Tibial artery (tissue), 4 donors: ENCODE data around the gene MYH15.

Experiments used
- DNase-seq, 2 donors: peaks; one replicate each; pipeline ENCODE4 v3.0.0-alpha.2; 2019
- H3K27ac ChIP-seq, 2 donors: fragments of 200-600 bp; sonication (generic) in 1 of 2; 1 replicate in 1 of 2; 2 replicates in 1 of 2; pipeline ENCODE4 v1.5.1; 2018 to 2019; ENCODE audit warnings: mild to moderate bottlenecking in 1 of 2
- H3K27me3 ChIP-seq, 2 donors: fragments of 200-600 bp; sonication (generic) in 1 of 2; one replicate each; pipeline versions ENCODE4 v1.5.1 to v1.6.0; 2016 to 2019
- H3K36me3 ChIP-seq, 3 donors: fragments of 200-600 bp; sonication (generic) in 2 of 3; one replicate each; pipeline ENCODE4 v1.5.1; 2016 to 2019; ENCODE audit warnings: mild to moderate bottlenecking in 2 of 3
- H3K4me1 ChIP-seq, 4 donors: fragments of 200-600 bp; sonication (generic) in 2 of 4; 1 replicate in 3 of 4; 2 replicates in 1 of 4; pipeline ENCODE4 v1.5.1; 2016 to 2019
- H3K4me3 ChIP-seq, 2 donors: fragments of 200-600 bp; sonication (generic) in 1 of 2; 1 replicate in 1 of 2; 2 replicates in 1 of 2; pipeline ENCODE4 v1.5.1; 2018 to 2019; ENCODE audit warnings: mild to moderate bottlenecking in 2 of 2
- H3K9me3 ChIP-seq, 3 donors: fragments of 200-600 bp; sonication (generic) in 1 of 3; one replicate each; pipeline ENCODE4 v1.5.1; 2016 to 2019
- CTCF ChIP-seq, 2 experiments: fragments of 200-600 bp in 1 of 2; fragments of 450-650 bp in 1 of 2; IDR thresholded peaks; one replicate each; pipeline ENCODE4 v1.5.1; 2017 to 2019; ENCODE audit warnings: antibody characterized with exemption in 2 of 2, mild to moderate bottlenecking in 1 of 2, moderate library complexity in 1 of 2
- intact Hi-C: fragments of 100-400 bp; cut with DNase I; formaldehyde crosslinking; loops from one replicate; pipeline ENCODE4 v1.15.0; 2023; ENCODE audit warnings: low total_unique reads

MYH15 gene

GRCh38 chr3:108448593-108448992, 61.8 kb downstream of the MYH15 start:
- H3K27me3 ChIP-seq = no peaks in the 10 kb centered on the region
- H3K36me3 ChIP-seq = no peaks in the 10 kb centered on the region
- DNase-seq = no peak
- intact Hi-C loops = no loop called here
- no peak for TF ChIP-seq CTCF (IDR thresholded peaks at IDR 0.05)
- H3K4me1 ChIP-seq = no peaks in the 10 kb centered on the region
- no peak overlapping the region for H3K27ac ChIP-seq
- H3K4me3 ChIP-seq = no peak overlapping the region
- H3K9me3 ChIP-seq = peaks cover 0 to 27% (median 15%) of the 10 kb centered on the region in 3 donors

GRCh38 chr3:108447096-108447847, 63.1 kb downstream of the MYH15 start:
- TF ChIP-seq CTCF (IDR thresholded peaks at IDR 0.05) = no peak
- no peak overlapping the region for H3K27ac ChIP-seq
- intact Hi-C loops = no loop called here
- no peaks in the 10 kb centered on the region for H3K27me3 ChIP-seq
- H3K9me3 ChIP-seq = peaks cover 0 to 27% (median 15%) of the 10 kb centered on the region in 3 donors
- H3K36me3 ChIP-seq = no peaks in the 10 kb centered on the region
- no peak for DNase-seq
- H3K4me1 ChIP-seq = no peaks in the 10 kb centered on the region
- no peak overlapping the region for H3K4me3 ChIP-seq

GRCh38 chr3:108442281-108442680, 68.1 kb downstream of the MYH15 start:
- Histone ChIP-seq H3K4me3 (no peak overlapping the region), H3K27me3 (no peaks in the 10 kb centered on the region), H3K27ac (no peak overlapping the region), H3K4me1 (no peaks in the 10 kb centered on the region), H3K36me3 (no peaks in the 10 kb centered on the region), H3K9me3 (peaks cover 0 to 14% (median 4%) of the 10 kb centered on the region in 3 donors)
- DNase-seq = no peak
- intact Hi-C loops = no loop called here
- TF ChIP-seq CTCF (IDR thresholded peaks at IDR 0.05) = no peak

- H3K36me3 ChIP-seq = no peaks in the 10 kb centered on the region
- no peak for TF ChIP-seq CTCF (IDR thresholded peaks at IDR 0.05)
Measured at GRCh38 chr3:108441518-108441917, 68.9 kb downstream of the MYH15 start.

GRCh38 chr3:108441071-108441507, 69.3 kb downstream of the MYH15 start:
- DNase-seq = no peak
- H3K36me3 ChIP-seq = no peaks in the 10 kb centered on the region
- intact Hi-C loops = no loop called here
- no peak overlapping the region for H3K27ac ChIP-seq
- TF ChIP-seq CTCF (IDR thresholded peaks at IDR 0.05) = no peak
- no peaks in the 10 kb centered on the region for H3K27me3 ChIP-seq
- H3K4me1 ChIP-seq = no peaks in the 10 kb centered on the region
- no peak overlapping the region for H3K4me3 ChIP-seq
- H3K9me3 ChIP-seq = peaks cover 0 to 2% (median 0%) of the 10 kb centered on the region in 3 donors

More at GRCh38 chr3:108441518-108441917, 68.9 kb downstream of the MYH15 start:
- Histone ChIP-seq H3K4me1 (no peaks in the 10 kb centered on the region), H3K4me3 (no peak overlapping the region), H3K9me3 (peaks cover 0 to 7% (median 0%) of the 10 kb centered on the region in 3 donors), H3K27me3 (no peaks in the 10 kb centered on the region), H3K27ac (no peak overlapping the region)
- intact Hi-C loops = no loop called here
- DNase-seq = no peak
